ENCODE results near the gene HELT.

Gene HELT

DNA sequence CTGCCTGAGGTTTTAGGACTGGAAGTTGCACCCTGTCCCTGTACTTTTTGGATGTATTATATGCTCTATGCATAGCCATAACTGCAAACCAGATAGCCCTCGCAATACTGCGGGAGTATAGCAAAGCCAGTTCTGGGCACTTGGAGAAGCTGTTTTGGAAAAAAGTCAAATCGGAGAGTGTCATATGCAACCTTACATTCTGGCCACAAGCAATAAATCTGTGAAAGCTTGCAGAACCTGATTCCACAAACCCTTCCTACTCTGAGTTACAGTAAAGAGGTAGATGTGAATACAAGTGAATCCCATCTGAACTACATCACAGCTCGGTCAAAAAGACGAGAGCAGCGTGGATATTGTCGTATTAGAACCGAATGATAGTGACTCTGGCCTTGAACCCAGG lies 10.3 kb downstream of the HELT start:
- H3K36me3 ChIP-seq = no peaks in the 10 kb centered on the region
- H3K27me3 ChIP-seq (ENCODE audit: insufficient read depth, low read depth, severe bottlenecking) = no peaks in the 10 kb centered on the region
- no peak for TF ChIP-seq CTCF (IDR thresholded peaks at IDR 0.05; ENCODE audit: low read depth, low read length)
- no peak for DNase-seq
- H3K9me3 ChIP-seq (ENCODE audit: severe bottlenecking) = no peaks in the 10 kb centered on the region
- no peak overlapping the region for H3K27ac ChIP-seq
- H3K4me3 ChIP-seq (ENCODE audit: low read depth, low read length) = no peak overlapping the region

DNA sequence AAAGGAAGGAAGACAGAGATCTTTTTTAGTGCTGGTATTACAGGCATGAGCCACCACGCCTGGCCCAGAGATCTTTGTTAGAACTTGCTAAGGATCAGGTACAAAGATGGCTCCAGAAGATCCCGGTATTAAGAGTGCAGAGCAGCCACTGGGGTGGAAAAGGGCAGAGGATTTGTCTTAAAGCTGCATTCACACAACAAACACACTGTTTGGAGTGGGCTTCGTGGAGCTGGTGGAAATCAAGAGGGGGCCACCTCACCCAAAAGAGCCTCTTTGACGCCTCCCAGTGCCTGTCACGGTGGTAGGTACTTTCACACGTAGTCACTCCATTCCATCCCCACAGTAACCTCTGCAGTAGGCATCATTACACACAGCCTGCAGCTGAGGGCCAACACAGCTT lies 13.3 kb downstream of the HELT start:
- no peak for TF ChIP-seq CTCF (IDR thresholded peaks at IDR 0.05; ENCODE audit: low read depth, low read length)
- no peaks in the 10 kb centered on the region for H3K27me3 ChIP-seq (ENCODE audit: insufficient read depth, low read depth, severe bottlenecking)
- no peak overlapping the region for H3K4me3 ChIP-seq (ENCODE audit: low read depth, low read length)
- H3K9me3 ChIP-seq (ENCODE audit: severe bottlenecking) = no peaks in the 10 kb centered on the region
- H3K36me3 ChIP-seq = no peaks in the 10 kb centered on the region
- DNase-seq = no peak
- H3K27ac ChIP-seq = no peak overlapping the region

GRCh38 chr4:185033072-185033471 lies 14.8 kb downstream of the HELT start:
- no peaks in the 10 kb centered on the region for H3K36me3 ChIP-seq
- H3K27me3 ChIP-seq (ENCODE audit: insufficient read depth, low read depth, severe bottlenecking) = no peaks in the 10 kb centered on the region
- no peak overlapping the region for H3K27ac ChIP-seq
- no peak for DNase-seq
- H3K4me3 ChIP-seq (ENCODE audit: low read depth, low read length) = no peak overlapping the region
- no peaks in the 10 kb centered on the region for H3K9me3 ChIP-seq (ENCODE audit: severe bottlenecking)
- TF ChIP-seq CTCF (IDR thresholded peaks at IDR 0.05; ENCODE audit: low read depth, low read length) = no peak

DNA sequence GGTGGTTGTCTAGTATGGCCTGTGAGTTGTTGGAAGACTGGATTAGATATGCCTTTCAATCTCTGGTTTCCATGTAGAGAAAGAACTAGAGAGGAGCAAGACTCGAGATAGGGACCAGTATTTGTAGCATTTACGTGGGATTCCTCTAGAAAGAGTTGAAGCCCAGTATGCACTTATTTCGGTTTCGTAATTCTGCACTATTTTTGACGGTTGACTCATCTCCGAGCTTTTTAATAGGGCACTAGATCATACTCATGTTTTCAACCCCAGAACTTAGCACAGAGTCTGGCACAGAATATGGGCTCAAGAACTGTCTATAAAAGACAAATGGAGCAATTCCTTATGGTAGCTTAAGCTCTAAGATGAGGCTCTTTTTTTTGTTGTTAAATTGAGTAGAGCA lies 15.7 kb downstream of the HELT start:
- TF ChIP-seq CTCF (IDR thresholded peaks at IDR 0.05; ENCODE audit: low read depth, low read length) = no peak
- no peak for DNase-seq
- Histone ChIP-seq H3K4me3 (ENCODE audit: low read depth, low read length) (no peak overlapping the region), H3K9me3 (ENCODE audit: severe bottlenecking) (no peaks in the 10 kb centered on the region), H3K27me3 (ENCODE audit: insufficient read depth, low read depth, severe bottlenecking) (no peaks in the 10 kb centered on the region), H3K36me3 (no peaks in the 10 kb centered on the region), H3K27ac (no peak overlapping the region)

GRCh38 chr4:185035284-185035683 lies 17.0 kb downstream of the HELT start:
- DNase-seq = no peak
- Histone ChIP-seq H3K27me3 (ENCODE audit: insufficient read depth, low read depth, severe bottlenecking) (no peaks in the 10 kb centered on the region), H3K9me3 (ENCODE audit: severe bottlenecking) (no peaks in the 10 kb centered on the region), H3K4me3 (ENCODE audit: low read depth, low read length) (no peak overlapping the region), H3K27ac (no peak overlapping the region), H3K36me3 (no peaks in the 10 kb centered on the region)
- no peak for TF ChIP-seq CTCF (IDR thresholded peaks at IDR 0.05; ENCODE audit: low read depth, low read length)

- no peak for DNase-seq
- Histone ChIP-seq H3K4me3 (ENCODE audit: low read depth, low read length) (no peak overlapping the region), H3K27ac (no peak overlapping the region), H3K9me3 (ENCODE audit: severe bottlenecking) (no peaks in the 10 kb centered on the region), H3K27me3 (ENCODE audit: insufficient read depth, low read depth, severe bottlenecking) (no peaks in the 10 kb centered on the region), H3K36me3 (no peaks in the 10 kb centered on the region)
- TF ChIP-seq CTCF (IDR thresholded peaks at IDR 0.05; ENCODE audit: low read depth, low read length) = no peak
Observed at GRCh38 chr4:185036019-185036418, 17.7 kb downstream of the HELT start.

Measured in WERI-Rb-1 (cell line).